ENCODE results near the gene FAM131A.

Gene FAM131A

DNA sequence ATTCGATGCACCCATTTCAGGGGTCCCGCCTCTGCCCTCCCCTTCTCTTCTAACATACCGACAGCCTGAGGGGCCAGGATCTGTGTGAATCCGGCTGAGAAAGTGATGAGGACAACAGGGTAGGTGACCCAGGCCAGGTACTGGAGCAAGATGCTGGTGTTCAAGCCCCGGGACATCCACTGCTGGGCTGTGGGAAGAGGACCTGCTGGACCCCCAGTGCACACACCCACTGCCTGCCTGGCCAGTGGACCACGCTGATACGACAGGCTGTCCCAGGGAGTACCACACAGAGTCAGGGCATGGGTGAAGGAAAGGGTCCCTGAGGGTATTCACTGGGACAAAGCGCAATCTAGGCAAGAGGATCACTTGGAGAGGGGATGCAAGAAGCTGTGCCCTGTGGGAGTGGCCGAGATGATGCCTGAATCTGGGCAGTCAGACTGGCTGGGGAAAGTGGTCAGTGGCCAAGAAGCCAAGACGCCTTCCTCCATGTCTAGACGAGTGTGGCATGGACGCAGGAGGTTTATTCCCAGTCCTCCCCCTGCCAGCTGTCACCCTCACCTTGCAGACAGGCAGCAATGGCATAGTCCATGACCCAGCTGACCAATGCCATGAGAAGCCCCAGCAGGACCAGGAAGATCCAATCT, 20.8 kb downstream of the FAM131A start:
- DNase-seq (ENCODE audit: low read depth) = no peak

GRCh38 chr3:184358921-184359350, 21.5 kb downstream of the FAM131A start:
- DNase-seq (ENCODE audit: low read depth) = no peak

DNA sequence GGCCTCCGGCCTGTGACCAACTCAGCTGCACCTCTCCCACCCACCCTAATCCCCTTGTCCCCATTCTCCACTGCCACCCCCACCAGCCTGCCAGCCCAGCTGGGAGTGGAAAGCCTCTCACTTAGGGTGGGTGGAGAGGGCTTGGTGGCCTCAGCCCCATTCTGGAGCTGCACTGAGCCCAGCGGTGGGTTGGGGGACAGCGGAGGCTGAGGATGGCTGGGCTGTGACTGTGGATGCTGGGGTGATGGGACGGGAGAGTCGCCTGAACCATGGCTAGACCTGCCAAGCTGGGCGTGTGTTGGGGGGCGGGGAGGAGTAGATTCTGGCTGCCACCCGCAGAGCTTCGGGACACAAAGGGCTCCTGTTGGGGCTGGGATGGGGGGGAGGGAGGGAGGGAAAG, 22.2 kb downstream of the FAM131A start:
- DNase-seq (ENCODE audit: low read depth) = no peak

DNA sequence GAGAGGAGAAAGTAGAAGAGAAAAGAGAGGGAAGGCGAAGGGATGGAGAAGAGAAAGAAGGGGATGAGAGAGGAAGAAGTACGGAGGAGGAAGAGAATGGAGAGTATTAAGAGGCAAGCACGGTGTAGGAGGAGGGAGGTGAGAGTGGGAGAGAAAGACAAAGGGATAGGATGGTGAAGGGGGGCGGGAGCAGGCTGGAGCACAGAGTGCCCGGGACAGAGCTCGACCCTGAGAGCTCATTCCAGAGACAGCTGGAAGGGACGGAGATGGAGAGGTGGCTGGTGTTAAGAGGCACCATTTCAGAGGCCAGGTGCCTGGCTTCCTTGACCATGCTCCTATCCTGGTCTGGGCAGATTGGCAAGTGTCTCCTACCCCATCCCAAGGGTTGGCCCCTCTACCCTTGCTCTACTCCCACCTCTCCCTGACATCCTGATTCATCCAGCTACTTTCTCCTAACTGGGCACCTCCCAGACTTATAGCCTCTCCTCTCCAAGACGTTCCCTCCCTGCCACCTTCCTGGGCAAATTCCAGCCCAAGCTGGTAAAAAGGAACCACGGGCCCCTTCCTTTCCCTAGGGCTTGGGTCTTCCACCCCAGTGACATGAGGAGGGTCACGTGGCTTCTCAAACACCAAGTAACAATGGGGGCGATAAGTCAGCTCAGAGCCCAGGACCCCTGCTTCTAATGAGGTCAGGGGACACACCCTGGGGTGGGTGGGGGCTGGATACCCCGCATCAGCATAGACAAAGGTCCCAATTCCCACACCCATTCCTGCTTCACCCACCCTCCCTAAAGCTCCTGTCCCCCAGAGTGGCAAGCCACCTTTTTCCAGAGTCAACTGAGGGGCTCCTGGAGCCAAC, 22.9 kb downstream of the FAM131A start:
- DNase-seq (ENCODE audit: low read depth) = no peak

GRCh38 chr3:184360929-184361531, 23.6 kb downstream of the FAM131A start:
- no peak for DNase-seq (ENCODE audit: low read depth)

DNA sequence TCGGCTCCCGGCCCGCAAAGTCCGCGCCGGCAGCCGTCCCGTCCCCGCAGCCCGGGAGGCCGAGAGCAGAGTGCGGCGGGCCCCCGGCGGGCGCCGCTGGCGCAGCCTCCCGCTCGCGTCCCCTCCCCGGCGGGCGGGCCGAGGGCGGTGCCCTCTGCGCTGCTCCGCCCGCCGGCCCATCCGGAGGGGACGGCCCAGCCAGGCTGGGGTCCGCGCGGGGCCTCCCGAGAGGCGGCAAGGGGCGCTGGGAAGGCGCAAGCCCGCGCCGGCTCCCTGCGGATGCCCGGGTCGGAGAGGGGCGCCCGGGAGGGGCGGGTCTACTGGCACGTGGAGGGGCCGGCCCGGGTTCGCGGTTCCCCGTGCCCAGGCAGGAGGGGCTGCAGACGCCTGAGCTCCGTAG, 24.1 kb downstream of the FAM131A start, which contains the start of the genes CLCN2 and POLR2H:
Gene CLCN2, minus strand, starts transcription at position 74 of the 400 bp plus-strand sequence. CDS start 126 bp downstream, outside the sequence.
Gene POLR2H, plus strand, starts transcription at position 179 of the 400 bp plus-strand sequence. CDS start 1,783 bp downstream, outside the sequence.
- DNase-seq (ENCODE audit: low read depth) = no peak

GRCh38 chr3:184361932-184362667, 24.7 kb downstream of the FAM131A start:
- no peak for DNase-seq (ENCODE audit: low read depth)

- DNase-seq (ENCODE audit: low read depth) = peak; percentile 98
Measured at GRCh38 chr3:184362668-184363546, 25.5 kb downstream of the FAM131A start.

DNA sequence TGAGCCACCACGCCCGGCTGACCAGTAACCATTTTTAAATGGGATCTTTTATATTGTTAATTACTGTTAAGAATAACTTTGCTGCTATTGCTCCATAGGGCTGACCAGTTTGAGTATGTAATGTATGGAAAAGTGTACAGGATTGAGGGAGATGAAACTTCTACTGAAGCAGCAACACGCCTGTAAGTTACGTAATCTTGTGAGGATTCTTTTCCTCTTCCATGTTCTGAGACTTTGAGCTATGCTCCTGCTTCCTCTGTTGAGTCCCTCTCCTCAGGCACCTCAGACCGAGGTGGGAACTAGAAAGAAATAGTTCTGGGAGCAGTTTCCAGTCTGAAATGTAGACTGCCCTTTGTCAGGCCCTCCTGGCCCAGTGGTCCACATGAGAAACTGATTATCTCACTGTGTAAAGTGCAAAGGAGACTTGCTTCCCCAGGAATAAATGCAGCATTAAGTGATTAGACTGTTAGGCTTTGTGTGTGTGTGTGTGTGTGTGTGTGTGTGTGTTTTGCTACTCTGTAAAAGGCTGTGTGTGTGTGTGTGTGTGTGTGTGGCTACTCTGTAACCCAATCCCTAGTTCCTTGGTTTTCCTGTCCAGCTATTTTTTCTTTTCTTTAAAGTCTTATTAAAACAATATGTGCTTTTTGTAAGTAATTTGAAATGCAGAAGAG, 29.4 kb downstream of the FAM131A start:
- peak; percentile 87 for DNase-seq (ENCODE audit: low read depth)

GRCh38 chr3:184368116-184368515, 30.7 kb downstream of the FAM131A start:
- DNase-seq (ENCODE audit: low read depth) = no peak

GRCh38 chr3:184368586-184369183, 31.3 kb downstream of the FAM131A start:
- DNase-seq (ENCODE audit: low read depth) = peak; percentile 66

- peak; percentile 85 for DNase-seq (ENCODE audit: low read depth)
Measured at GRCh38 chr3:184371570-184372018, 34.2 kb downstream of the FAM131A start.

GRCh38 chr3:184372296-184372821, 35.0 kb downstream of the FAM131A start:
- DNase-seq (ENCODE audit: low read depth) = no peak

DNA sequence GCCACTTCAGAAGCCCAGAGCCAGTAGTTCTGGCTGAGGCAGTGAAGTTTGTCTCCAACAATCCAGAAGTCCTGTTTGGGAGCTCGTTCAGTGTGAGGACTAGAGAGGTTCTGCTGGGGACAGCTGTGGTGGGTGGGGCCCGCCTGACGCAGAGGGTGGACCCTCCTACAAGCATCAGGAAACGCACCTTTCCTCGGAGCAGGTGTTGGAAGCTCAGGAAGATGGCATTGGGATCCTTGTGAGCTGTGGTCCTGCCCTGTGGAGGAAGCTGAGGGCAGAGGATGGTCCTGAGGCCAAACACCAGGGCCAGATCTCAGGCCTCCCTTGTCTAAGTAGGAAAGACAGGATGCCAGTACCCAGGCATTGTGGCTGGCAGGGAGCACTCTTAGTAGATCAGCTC, 35.5 kb downstream of the FAM131A start:
- DNase-seq (ENCODE audit: low read depth) = no peak

GRCh38 chr3:184373422-184373821, 36.0 kb downstream of the FAM131A start:
- DNase-seq (ENCODE audit: low read depth) = no peak

DNA sequence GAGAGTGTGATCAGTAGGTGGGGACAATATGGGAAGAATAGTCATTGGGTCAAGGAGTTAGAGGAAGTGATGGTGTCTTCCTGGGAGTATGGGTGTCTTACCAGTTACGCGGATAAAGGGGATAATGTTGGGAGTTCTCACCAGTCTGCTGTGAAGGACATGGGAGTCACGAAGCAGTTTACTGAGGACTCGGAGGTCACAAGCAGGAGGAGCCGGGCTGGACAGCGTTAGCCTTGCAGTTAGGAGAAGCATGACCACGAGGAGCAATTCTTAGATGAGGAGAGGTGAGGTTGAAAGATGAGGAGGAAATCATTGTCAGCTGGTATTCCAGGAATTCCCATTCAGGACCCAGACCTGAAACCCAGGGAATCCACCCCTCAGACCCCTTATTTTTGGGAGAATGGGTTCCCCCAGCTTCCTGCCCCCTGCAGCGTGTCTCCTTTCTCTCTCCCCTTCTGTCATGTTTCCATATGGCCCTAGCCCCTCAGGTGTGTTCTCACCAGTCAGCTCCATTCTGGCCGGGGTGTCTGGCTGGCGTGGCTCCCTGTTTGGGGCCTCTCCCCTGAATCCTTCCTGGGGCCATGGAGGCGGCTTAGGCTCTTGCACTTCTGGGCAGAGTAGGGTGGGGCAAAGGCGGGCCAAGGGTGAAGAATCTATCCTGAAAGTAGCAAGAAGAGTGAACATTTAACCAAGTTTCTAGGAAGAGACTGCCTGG, 38.5 kb downstream of the FAM131A start:
- no peak for DNase-seq (ENCODE audit: low read depth)

DNA sequence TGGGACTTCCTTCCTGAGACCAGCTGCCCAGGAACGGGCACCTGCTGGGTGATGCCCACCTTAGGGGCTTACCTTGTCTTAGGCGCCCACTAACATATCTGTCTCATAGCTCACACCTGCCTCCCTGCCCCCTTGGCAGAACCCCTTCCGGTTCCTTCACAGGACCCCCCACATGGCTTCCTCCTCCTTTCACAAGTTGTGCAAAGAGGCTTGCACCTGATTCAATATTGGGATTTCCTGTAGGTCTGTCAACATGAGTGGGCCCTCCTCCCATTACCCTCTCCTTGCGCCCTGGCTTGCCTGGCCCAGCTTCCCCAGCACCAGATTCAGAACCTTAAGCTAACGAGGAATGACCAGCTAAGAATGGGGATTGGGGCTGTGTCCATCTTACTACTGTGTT, 40.0 kb downstream of the FAM131A start:
- no peak for DNase-seq (ENCODE audit: low read depth)

DNA sequence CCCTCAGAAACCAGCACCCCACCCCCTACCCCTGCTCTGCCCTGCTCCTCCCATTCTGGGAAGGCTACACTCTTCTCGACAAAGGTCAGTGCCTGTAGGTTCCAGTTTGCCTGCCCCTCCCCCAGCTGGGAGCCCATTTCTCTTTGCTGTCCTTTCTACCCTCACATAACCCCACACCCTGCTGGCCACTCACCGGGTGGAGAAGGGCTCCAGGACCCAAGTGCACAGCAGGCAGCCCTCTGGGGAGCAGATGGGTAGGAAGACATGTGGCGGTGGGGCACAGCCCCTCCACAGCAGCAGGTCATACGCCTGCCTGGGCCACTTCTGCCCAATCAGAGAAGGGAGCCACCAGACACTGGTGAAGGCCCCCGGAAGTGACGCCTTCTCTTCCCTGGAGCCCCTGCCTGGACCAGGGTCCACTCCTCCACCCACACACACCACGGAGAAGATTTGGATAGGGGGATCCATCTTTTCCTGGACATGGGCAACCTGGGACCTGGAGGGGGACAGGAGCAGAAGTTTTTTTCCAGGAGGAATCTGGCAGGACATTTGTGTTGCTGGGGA, 40.6 kb downstream of the FAM131A start, which contains the start of gene THPO:
Gene THPO, minus strand, starts transcription at position 326 of the 564 bp plus-strand sequence. CDS start 1,948 bp downstream, outside the sequence.
- DNase-seq (ENCODE audit: low read depth) = no peak

Measured in fibroblast of the conjunctiva (primary cell).